Neural progenitor cell (in vitro differentiated cells): ENCODE data around the gene UNC45A.

Experiments used
- EZH2 ChIP-seq: fragments of 200-600 bp; sonication (generic); IDR thresholded peaks from 2 replicates; pipeline ENCODE4 v1.6.1; 2017; ENCODE audit warnings: antibody characterized with exemption, mild to moderate bottlenecking, moderate library complexity
- TF ChIP-seq, protein P1 (sequence below): fragments of 200-600 bp; sonication (generic); IDR thresholded peaks from 2 replicates; pipeline ENCODE4 v1.5.1; 2017; ENCODE audit warnings: antibody characterized with exemption, mild to moderate bottlenecking

DNA sequence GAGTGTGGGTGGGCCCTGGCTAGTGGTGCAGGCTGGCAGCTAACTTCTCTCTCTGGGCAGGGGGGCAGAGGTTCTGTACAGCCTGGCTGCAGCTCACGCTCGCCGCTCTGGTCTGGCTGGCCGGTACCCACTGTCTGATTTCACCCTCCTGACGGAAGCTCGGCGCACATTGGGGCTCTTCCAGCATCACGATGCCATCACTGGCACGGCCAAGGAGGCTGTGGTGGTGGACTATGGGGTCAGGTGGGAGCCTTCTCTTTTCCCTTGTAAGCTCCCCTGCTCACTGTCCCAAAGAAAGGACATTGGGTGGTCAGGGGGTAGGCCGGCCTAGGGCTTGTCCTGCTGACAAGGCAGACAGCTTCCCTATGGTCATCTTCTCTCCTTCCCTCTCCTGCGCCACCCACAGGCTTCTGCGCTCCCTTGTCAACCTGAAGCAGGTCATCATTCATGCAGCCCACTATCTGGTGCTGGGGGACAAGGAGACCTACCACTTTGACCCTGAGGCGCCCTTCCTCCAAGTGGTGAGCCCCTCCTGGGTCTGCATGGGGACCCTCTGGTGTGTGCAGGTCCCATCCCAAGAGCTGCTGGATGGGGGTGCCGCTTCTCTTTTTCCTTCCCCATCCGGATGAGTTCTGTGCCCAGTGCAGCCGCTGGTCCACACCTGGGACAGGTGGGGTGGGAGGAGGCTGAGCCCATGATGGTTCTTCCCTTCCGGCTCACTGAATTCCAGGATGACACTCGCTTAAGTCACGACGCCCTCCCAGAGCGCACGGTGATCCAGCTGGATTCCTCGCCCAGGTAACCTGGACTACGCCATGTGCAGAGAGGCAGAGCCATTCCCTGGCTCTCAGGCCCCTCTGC is 24.4 kb upstream of the UNC45A start:
- TF ChIP-seq, protein P1, sequence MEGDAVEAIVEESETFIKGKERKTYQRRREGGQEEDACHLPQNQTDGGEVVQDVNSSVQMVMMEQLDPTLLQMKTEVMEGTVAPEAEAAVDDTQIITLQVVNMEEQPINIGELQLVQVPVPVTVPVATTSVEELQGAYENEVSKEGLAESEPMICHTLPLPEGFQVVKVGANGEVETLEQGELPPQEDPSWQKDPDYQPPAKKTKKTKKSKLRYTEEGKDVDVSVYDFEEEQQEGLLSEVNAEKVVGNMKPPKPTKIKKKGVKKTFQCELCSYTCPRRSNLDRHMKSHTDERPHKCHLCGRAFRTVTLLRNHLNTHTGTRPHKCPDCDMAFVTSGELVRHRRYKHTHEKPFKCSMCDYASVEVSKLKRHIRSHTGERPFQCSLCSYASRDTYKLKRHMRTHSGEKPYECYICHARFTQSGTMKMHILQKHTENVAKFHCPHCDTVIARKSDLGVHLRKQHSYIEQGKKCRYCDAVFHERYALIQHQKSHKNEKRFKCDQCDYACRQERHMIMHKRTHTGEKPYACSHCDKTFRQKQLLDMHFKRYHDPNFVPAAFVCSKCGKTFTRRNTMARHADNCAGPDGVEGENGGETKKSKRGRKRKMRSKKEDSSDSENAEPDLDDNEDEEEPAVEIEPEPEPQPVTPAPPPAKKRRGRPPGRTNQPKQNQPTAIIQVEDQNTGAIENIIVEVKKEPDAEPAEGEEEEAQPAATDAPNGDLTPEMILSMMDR: no peak
- TF ChIP-seq EZH2: no peak
